ENCODE measurements around the gene PTCHD1. TPM values are rescaled to one million over a fixed set of nuclear protein-coding genes. Genes with fewer than 3 reads are reported as not detected.

The PTCHD1 gene
- total and polyA plus RNA-seq, 2 of the 13 experiments (the other 11 are each of a cell fraction or from before 2014, with no cell fraction given), result not detected

GRCh38 chrX:23434356-23434884 is 99.8 kb downstream of the PTCHD1 start:
- H3K27ac ChIP-seq (ENCODE audit: extremely low read length, insufficient read depth, low read length), result no peak overlapping the region
- H2AFZ ChIP-seq (ENCODE audit: low read length), result no peak overlapping the region
- H3K9ac ChIP-seq (ENCODE audit: insufficient read depth, low read depth, low read length), result no peak overlapping the region
- CTCF ChIA-PET (ENCODE audit: low intra/inter-chr PET ratio, low total read pairs), result no interaction called here
- H3K36me3 ChIP-seq (replicated peaks in 1 of 2; ENCODE audit: control insufficient read depth in 1 of 2, insufficient read depth in 2 of 2, low read length in 2 of 2), result no peaks in the 10 kb centered on the region
- no peaks in the 10 kb centered on the region for H4K20me1 ChIP-seq (ENCODE audit: insufficient read depth, low read length)
- POLR2A ChIA-PET, result no interaction called here
- no peaks in the 10 kb centered on the region for H3K27me3 ChIP-seq (ENCODE audit: control insufficient read depth in 1 of 2, insufficient read depth in 2 of 2, low read length in 2 of 2)
- in situ Hi-C loops (cut with HindIII; ENCODE audit: extremely low pct_ligation_motif_present, low pct_unique_long_range_greater_than_20kb), result no loop called here
- no peak for DNase-seq (ENCODE audit: low spot score)
- H3K4me2 ChIP-seq (ENCODE audit: low read depth, low read length), result no peak overlapping the region
- H3K9me3 ChIP-seq (ENCODE audit: low read length), result no peaks in the 10 kb centered on the region
- no peak for FAIRE-seq
- no TSS peak for BruUV-seq (replicated peaks)
- intact Hi-C loops (cut with micrococcal nuclease; ENCODE audit: unreplicated experiment), result no loop called here
- H3K4me3 ChIP-seq (replicated peaks in 1 of 3; ENCODE audit: insufficient read depth in 1 of 3, low read depth in 2 of 3, low read length in 3 of 3), result no peak overlapping the region
- no peak for ATAC-seq
- no CpG with 5 or more reads among the region's 3 CpGs for WGBS (ENCODE audit: low lambda C conversion rate)
- no peaks in the 10 kb centered on the region for H3K79me2 ChIP-seq (ENCODE audit: insufficient read depth, low read length)
- H3K4me1 ChIP-seq (ENCODE audit: insufficient read depth, low read length), result no peaks in the 10 kb centered on the region
- TF ChIP-seq ZNF12 (CRISPR knock-in tag; IDR thresholded peaks at IDR 0.05) (no peak), SAP130 (CRISPR knock-in tag; IDR thresholded peaks at IDR 0.05; ENCODE audit: low read depth) (no peak), ZSCAN5A (CRISPR knock-in tag; IDR thresholded peaks at IDR 0.05; ENCODE audit: borderline replicate concordance) (no peak), ZNF263 (CRISPR knock-in tag; IDR thresholded peaks at IDR 0.05) (no peak), ZBTB7A (CRISPR knock-in tag; IDR thresholded peaks at IDR 0.05) (no peak), MXD1 (CRISPR knock-in tag; IDR thresholded peaks at IDR 0.05) (no peak), ATM (IDR thresholded peaks at IDR 0.05; ENCODE audit: borderline replicate concordance) (no peak), HNRNPK (IDR thresholded peaks at IDR 0.05; ENCODE audit: low read depth, low read length, poor library complexity, severe bottlenecking) (no peak), ELF1 (CRISPR knock-in tag; IDR thresholded peaks at IDR 0.05) (no peak), BRD4 (CRISPR knock-in tag; IDR thresholded peaks at IDR 0.05) (no peak), PHF21A (CRISPR knock-in tag; IDR thresholded peaks at IDR 0.05) (no peak), BCLAF1 (IDR thresholded peaks at IDR 0.05) (no peak), THAP9 (CRISPR knock-in tag; IDR thresholded peaks at IDR 0.05; ENCODE audit: borderline replicate concordance) (no peak), THAP7 (CRISPR knock-in tag; IDR thresholded peaks at IDR 0.05) (no peak), REL (CRISPR knock-in tag; conservative IDR thresholded peaks at IDR 0.05) (no peak), ETV5 (CRISPR knock-in tag; IDR thresholded peaks at IDR 0.05; ENCODE audit: borderline replicate concordance) (no peak)
